HepG2 (cell line): ENCODE measurements around the gene RSPH9. TPM values are rescaled to one million over a fixed set of nuclear protein-coding genes. Genes with fewer than 3 reads are reported as not detected.
A peak's percentile ranks its signal among the peaks of the same experiment; 100 is the strongest.

Source experiments
- CC2D1A ChIP-seq: sonication (generic); formaldehyde crosslinking; IDR thresholded peaks from 2 replicates; pipeline ENCODE4 v1.8.1; 2023; ENCODE audit warnings: mild to moderate bottlenecking, missing genetic modification reagents
- FOXO1 ChIP-seq: sonication (generic); formaldehyde crosslinking; IDR thresholded peaks from 2 replicates; pipeline ENCODE4 v1.4.0; 2020; ENCODE audit warnings: missing genetic modification reagents
- GATAD2A ChIP-seq: IDR thresholded peaks from 2 replicates; pipeline ENCODE4 v1.6.1; 2016
- HDAC2 ChIP-seq: sonication (generic); formaldehyde crosslinking; IDR thresholded peaks from 2 replicates; pipeline ENCODE4 v1.4.0; 2020; ENCODE audit warnings: missing genetic modification reagents
- JUNB ChIP-seq: sonication (generic); formaldehyde crosslinking; IDR thresholded peaks from 2 replicates; pipeline ENCODE4 v1.8.0; 2022; ENCODE audit warnings: missing genetic modification reagents, mild to moderate bottlenecking, borderline replicate concordance
- KLF13 ChIP-seq: sonication (generic); formaldehyde crosslinking; IDR thresholded peaks from 2 replicates; pipeline ENCODE4 v1.4.0; 2020; ENCODE audit warnings: mild to moderate bottlenecking, missing genetic modification reagents
- MAF1 ChIP-seq: sonication (generic); formaldehyde crosslinking; IDR thresholded peaks from 2 replicates; pipeline ENCODE4 v1.5.0; 2020; ENCODE audit warnings: missing genetic modification reagents, borderline replicate concordance
- MTA1 ChIP-seq: sonication (generic); formaldehyde crosslinking; IDR thresholded peaks from 2 replicates; pipeline ENCODE4 v1.4.0; 2020; ENCODE audit warnings: missing genetic modification reagents, mild to moderate bottlenecking, borderline replicate concordance
- MTA3 ChIP-seq: sonication (generic); formaldehyde crosslinking; IDR thresholded peaks from 2 replicates; pipeline ENCODE4 v1.4.0; 2020; ENCODE audit warnings: missing genetic modification reagents
- PHF20 ChIP-seq: sonication (generic); formaldehyde crosslinking; IDR thresholded peaks from 2 replicates; pipeline ENCODE4 v1.5.0; 2020; ENCODE audit warnings: mild to moderate bottlenecking, missing genetic modification reagents
- POLR2A ChIP-seq, 2 experiments: IDR thresholded peaks; 2 replicates each; pipeline ENCODE4 v1.6.1; 2011; ENCODE audit warnings: low read depth in 2 of 2, low read length in 2 of 2, mild to moderate bottlenecking in 1 of 2, moderate library complexity in 1 of 2; ENCODE audit not compliant: insufficient read depth in 1 of 2
- RXRA ChIP-seq: sonication (generic); formaldehyde crosslinking; IDR thresholded peaks from 2 replicates; pipeline ENCODE4 v1.5.1; 2020; ENCODE audit warnings: missing genetic modification reagents
- SAFB2 ChIP-seq: sonication (generic); formaldehyde crosslinking; IDR thresholded peaks from 2 replicates; pipeline ENCODE4 v1.5.1; 2020; ENCODE audit warnings: missing genetic modification reagents, low read depth, mild to moderate bottlenecking, borderline replicate concordance
- WIZ ChIP-seq: sonication (generic); formaldehyde crosslinking; IDR thresholded peaks from 2 replicates; pipeline ENCODE4 v1.5.1; 2020; ENCODE audit warnings: mild to moderate bottlenecking, missing genetic modification reagents
- ZKSCAN5 ChIP-seq: sonication (generic); formaldehyde crosslinking; IDR thresholded peaks from 2 replicates; pipeline ENCODE4 v1.5.1; 2020; ENCODE audit warnings: mild to moderate bottlenecking, missing genetic modification reagents
- ZNF260 ChIP-seq: sonication (generic); formaldehyde crosslinking; IDR thresholded peaks from 2 replicates; pipeline ENCODE4 v1.4.0; 2020; ENCODE audit warnings: missing genetic modification reagents, low read depth, mild to moderate bottlenecking, borderline replicate concordance
- ZNF331 ChIP-seq: sonication (generic); formaldehyde crosslinking; IDR thresholded peaks from 2 replicates; pipeline ENCODE4 v1.4.0; 2020; ENCODE audit warnings: missing genetic modification reagents
- ZNF383 ChIP-seq: sonication (generic); formaldehyde crosslinking; IDR thresholded peaks from 2 replicates; pipeline ENCODE4 v1.4.0; 2020; ENCODE audit warnings: missing genetic modification reagents, mild to moderate bottlenecking, borderline replicate concordance
- ZNF788 ChIP-seq: sonication (generic); formaldehyde crosslinking; IDR thresholded peaks from 2 replicates; pipeline ENCODE4 v1.5.0; 2020; ENCODE audit warnings: mild to moderate bottlenecking, missing genetic modification reagents, borderline replicate concordance
- polyA plus RNA-seq, 8 experiments: library from polyadenylated mRNA; depleted of rRNA in 3 of 8; stranded (reverse) in 7 of 8; unstranded in 1 of 8; fragments of >200 nt; fragmentation: Illumina TruSeq in 4 of 8; extraction: Trizol in 4 of 8; gene quantifications; 2 replicates each; pipeline versions ENCODE4 v1.2.1 to v1.2.3, GENCODE V29; 2011 to 2016; ENCODE audit warnings: low read depth in 4 of 8, missing spikeins in 1 of 8, mixed read lengths in 1 of 8; ENCODE audit not compliant: insufficient read depth in 1 of 8
- total RNA-seq, 5 experiments: library from RNA; depleted of rRNA; stranded (reverse); fragments of >200 nt; fragmentation: Illumina TruSeq; extraction: Trizol; gene quantifications; 2 replicates each; pipeline ENCODE4 v1.2.3, GENCODE V29; 2016; ENCODE audit warnings: low read depth in 1 of 5
- TF ChIP-seq, protein P1 (sequence below): sonication (generic); formaldehyde crosslinking; IDR thresholded peaks from 2 replicates; pipeline ENCODE4 v1.4.0; 2020; ENCODE audit warnings: mild to moderate bottlenecking, missing genetic modification reagents
- TF ChIP-seq, protein P2 (sequence below): IDR thresholded peaks from 2 replicates; pipeline ENCODE4 v1.6.1; 2016
- TF ChIP-seq, protein P3 (sequence below): sonication (generic); formaldehyde crosslinking; IDR thresholded peaks from 2 replicates; pipeline ENCODE4 v1.4.0; 2020; ENCODE audit warnings: missing genetic modification reagents
- TF ChIP-seq, protein P4 (sequence below): sonication (generic); formaldehyde crosslinking; IDR thresholded peaks from 2 replicates; pipeline ENCODE4 v1.8.0; 2022; ENCODE audit warnings: mild to moderate bottlenecking, missing genetic modification reagents
- TF ChIP-seq, protein P5 (sequence below): sonication (generic); formaldehyde crosslinking; IDR thresholded peaks from 2 replicates; pipeline ENCODE4 v1.8.1; 2023; ENCODE audit warnings: mild to moderate bottlenecking, missing genetic modification reagents

The RSPH9 gene
- total and polyA plus RNA-seq, 2 of the 13 experiments (the other 11 are each of a cell fraction or from before 2014, with no cell fraction given): 0.04 TPM; not detected in 1

DNA sequence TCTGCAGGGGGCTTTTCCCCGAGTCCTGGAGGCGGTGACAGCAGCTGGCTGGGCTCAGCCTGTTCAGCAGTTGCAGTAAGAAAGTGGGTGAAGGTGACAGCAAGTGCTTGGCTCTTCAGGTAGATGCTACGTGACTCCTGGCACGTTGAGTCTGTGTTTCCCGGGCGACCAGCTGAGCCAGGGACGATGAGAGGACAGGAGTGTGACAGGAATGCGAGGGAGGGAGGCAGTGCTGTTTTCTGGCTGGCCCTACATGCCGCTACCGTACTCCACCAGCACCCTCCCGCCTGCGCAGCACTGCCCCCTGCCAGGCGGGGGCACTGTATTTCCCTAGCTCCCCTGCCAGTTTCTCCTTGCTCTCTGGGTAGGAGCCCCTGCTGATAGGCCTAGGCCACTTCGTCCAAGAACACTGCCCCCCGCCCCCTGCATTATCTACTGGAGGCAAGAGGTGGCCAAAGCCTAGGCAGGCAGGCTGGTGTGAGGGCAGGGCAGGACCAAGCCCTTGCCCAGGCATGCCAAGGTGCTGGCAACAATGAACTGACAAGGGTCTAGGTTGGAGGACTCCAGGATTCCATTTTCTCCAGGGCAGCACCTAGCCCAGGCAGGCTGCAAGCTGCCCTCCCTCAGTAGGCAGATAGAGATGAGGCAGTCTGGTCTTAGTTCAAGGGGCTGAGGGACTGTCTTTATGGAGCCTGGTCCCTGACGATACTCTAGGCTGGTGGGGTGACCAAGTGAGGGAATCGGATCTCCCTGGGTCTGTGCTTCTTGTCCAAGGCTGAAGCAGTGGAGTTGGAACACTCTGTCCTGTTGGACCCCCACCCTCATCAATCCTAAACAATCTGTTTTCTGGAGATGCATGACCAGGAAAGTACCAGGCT lies 23.6 kb downstream of the RSPH9 start (continued):
- TF ChIP-seq MAF1 (CRISPR knock-in tag): no peak
- no peak for TF ChIP-seq CC2D1A (CRISPR knock-in tag)
- TF ChIP-seq, protein P1, sequence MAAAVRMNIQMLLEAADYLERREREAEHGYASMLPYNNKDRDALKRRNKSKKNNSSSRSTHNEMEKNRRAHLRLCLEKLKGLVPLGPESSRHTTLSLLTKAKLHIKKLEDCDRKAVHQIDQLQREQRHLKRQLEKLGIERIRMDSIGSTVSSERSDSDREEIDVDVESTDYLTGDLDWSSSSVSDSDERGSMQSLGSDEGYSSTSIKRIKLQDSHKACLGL: no peak; the same call in none of the 2 replicates
- peak; percentile 75; the same call in 1 of the 2 replicates for TF ChIP-seq MTA1
- TF ChIP-seq ZNF331 (CRISPR knock-in tag): 0 out of 2 replicates have a peak, but pooled peaks have one; percentile 30
- TF ChIP-seq, protein P2, sequence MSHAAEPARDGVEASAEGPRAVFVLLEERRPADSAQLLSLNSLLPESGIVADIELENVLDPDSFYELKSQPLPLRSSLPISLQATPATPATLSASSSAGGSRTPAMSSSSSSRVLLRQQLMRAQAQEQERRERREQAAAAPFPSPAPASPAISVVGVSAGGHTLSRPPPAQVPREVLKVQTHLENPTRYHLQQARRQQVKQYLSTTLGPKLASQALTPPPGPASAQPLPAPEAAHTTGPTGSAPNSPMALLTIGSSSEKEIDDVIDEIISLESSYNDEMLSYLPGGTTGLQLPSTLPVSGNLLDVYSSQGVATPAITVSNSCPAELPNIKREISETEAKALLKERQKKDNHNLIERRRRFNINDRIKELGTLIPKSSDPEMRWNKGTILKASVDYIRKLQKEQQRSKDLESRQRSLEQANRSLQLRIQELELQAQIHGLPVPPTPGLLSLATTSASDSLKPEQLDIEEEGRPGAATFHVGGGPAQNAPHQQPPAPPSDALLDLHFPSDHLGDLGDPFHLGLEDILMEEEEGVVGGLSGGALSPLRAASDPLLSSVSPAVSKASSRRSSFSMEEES (CRISPR knock-in tag): no peak
- TF ChIP-seq, protein P3, sequence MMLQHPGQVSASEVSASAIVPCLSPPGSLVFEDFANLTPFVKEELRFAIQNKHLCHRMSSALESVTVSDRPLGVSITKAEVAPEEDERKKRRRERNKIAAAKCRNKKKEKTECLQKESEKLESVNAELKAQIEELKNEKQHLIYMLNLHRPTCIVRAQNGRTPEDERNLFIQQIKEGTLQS (CRISPR knock-in tag): no peak
- TF ChIP-seq SAFB2 (CRISPR knock-in tag): peak; percentile 92; the same call in 1 of the 2 replicates
- TF ChIP-seq POLR2A (IDR thresholded peaks at IDR 0.05; ENCODE audit: insufficient read depth in 1 of 2, low read depth in 2 of 2, low read length in 2 of 2): 0 out of 4 replicates have a peak, but pooled peaks of 1 of the 2 experiments have one; percentile 21
- TF ChIP-seq RXRA (CRISPR knock-in tag): peak; percentile 77
- TF ChIP-seq ZNF788: peak; percentile 87; the same call in 1 of the 2 replicates
- TF ChIP-seq ZKSCAN5: 0 out of 2 replicates have a peak, but pooled peaks have one; percentile 41
- peak; percentile 42; the same call in 1 of the 2 replicates for TF ChIP-seq GATAD2A (CRISPR knock-in tag)
- TF ChIP-seq, protein P4, sequence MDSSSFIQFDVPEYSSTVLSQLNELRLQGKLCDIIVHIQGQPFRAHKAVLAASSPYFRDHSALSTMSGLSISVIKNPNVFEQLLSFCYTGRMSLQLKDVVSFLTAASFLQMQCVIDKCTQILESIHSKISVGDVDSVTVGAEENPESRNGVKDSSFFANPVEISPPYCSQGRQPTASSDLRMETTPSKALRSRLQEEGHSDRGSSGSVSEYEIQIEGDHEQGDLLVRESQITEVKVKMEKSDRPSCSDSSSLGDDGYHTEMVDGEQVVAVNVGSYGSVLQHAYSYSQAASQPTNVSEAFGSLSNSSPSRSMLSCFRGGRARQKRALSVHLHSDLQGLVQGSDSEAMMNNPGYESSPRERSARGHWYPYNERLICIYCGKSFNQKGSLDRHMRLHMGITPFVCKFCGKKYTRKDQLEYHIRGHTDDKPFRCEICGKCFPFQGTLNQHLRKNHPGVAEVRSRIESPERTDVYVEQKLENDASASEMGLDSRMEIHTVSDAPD (CRISPR knock-in tag): peak; percentile 49; the same call in 1 of the 2 replicates
- no peak for TF ChIP-seq MTA3 (CRISPR knock-in tag)
- peak; percentile 94 for TF ChIP-seq HDAC2
- peak; percentile 49; the same call in 1 of the 2 replicates for TF ChIP-seq FOXO1 (CRISPR knock-in tag)
- TF ChIP-seq ZNF383 (CRISPR knock-in tag): peak; percentile 63; the same call in 1 of the 2 replicates
- no peak; the same call in 1 of the 2 replicates for TF ChIP-seq JUNB (CRISPR knock-in tag)
- no peak for TF ChIP-seq KLF13
- TF ChIP-seq, protein P5, sequence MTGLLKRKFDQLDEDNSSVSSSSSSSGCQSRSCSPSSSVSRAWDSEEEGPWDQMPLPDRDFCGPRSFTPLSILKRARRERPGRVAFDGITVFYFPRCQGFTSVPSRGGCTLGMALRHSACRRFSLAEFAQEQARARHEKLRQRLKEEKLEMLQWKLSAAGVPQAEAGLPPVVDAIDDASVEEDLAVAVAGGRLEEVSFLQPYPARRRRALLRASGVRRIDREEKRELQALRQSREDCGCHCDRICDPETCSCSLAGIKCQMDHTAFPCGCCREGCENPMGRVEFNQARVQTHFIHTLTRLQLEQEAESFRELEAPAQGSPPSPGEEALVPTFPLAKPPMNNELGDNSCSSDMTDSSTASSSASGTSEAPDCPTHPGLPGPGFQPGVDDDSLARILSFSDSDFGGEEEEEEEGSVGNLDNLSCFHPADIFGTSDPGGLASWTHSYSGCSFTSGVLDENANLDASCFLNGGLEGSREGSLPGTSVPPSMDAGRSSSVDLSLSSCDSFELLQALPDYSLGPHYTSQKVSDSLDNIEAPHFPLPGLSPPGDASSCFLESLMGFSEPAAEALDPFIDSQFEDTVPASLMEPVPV (CRISPR knock-in tag): peak; percentile 95
- TF ChIP-seq ZNF260 (CRISPR knock-in tag): no peak
- TF ChIP-seq PHF20 (CRISPR knock-in tag): no peak
- TF ChIP-seq WIZ (CRISPR knock-in tag): 0 out of 2 replicates have a peak, but pooled peaks have one; percentile 74
